ENCODE results near the gene ZDHHC15. TPM values are rescaled to one million over a fixed set of nuclear protein-coding genes. Genes with fewer than 3 reads are reported as not detected.
"Not testable (repeated sequence)": the region's sequence is repeated elsewhere in the genome, so short reads cannot be mapped to it uniquely, and the experiment has no call there.

ZDHHC15 gene
- total RNA-seq, result 0.24 TPM in 1 of 2 replicates, not detected in the other

GRCh38 chrX:75522565-75523431 is at the start of gene ZDHHC15:
TSS of gene ZDHHC15 (minus strand) at chrX:75523037. CDS start at chrX:75523024, 13 bp downstream.
- Mint-ChIP-seq H3K36me3 (ENCODE audit: low read depth) (no peaks in the 10 kb centered on the region), H3K9me3 (no peaks in the 10 kb centered on the region), H3K4me1 (ENCODE audit: low read depth) (peaks cover 10% of the 10 kb centered on the region), H3K27ac (no peak within 1 kb of the TSS), H3K27me3 (ENCODE audit: insufficient read depth) (no peaks in the 10 kb centered on the region), H3K4me3 (peak within 1 kb of the TSS; percentile 81)
- intact Hi-C loops (cut with micrococcal nuclease), result no loop called here
- DNase-seq (ENCODE audit: low spot score), result peak; percentile 7

GRCh38 chrX:75560544-75560943 is 37.7 kb upstream of the ZDHHC15 start:
- DNase-seq (ENCODE audit: low spot score); H3K36me3 Mint-ChIP-seq (ENCODE audit: low read depth); H3K9me3 Mint-ChIP-seq; H3K27me3 Mint-ChIP-seq (ENCODE audit: insufficient read depth); H3K4me3 Mint-ChIP-seq; intact Hi-C loops (cut with micrococcal nuclease); H3K4me1 Mint-ChIP-seq (ENCODE audit: low read depth); H3K27ac Mint-ChIP-seq: not testable (repeated sequence)

GRCh38 chrX:75547783-75548182 is 24.9 kb upstream of the ZDHHC15 start:
- intact Hi-C loops (cut with micrococcal nuclease), result no loop called here
- no peak overlapping the region for H3K27ac Mint-ChIP-seq
- no peak overlapping the region for H3K4me3 Mint-ChIP-seq

GRCh38 chrX:75546724-75547511 is 24.1 kb upstream of the ZDHHC15 start:
- no peak overlapping the region for H3K27ac Mint-ChIP-seq
- H3K36me3 Mint-ChIP-seq (ENCODE audit: low read depth), result no peaks in the 10 kb centered on the region
- H3K27me3 Mint-ChIP-seq (ENCODE audit: insufficient read depth), result no peaks in the 10 kb centered on the region
- no peaks in the 10 kb centered on the region for H3K4me1 Mint-ChIP-seq (ENCODE audit: low read depth)
- H3K9me3 Mint-ChIP-seq, result no peaks in the 10 kb centered on the region
- no peak for DNase-seq (ENCODE audit: low spot score)
- H3K4me3 Mint-ChIP-seq, result no peak overlapping the region
- intact Hi-C loops (cut with micrococcal nuclease), result no loop called here

More at GRCh38 chrX:75547783-75548182, 24.9 kb upstream of the ZDHHC15 start:
- no peaks in the 10 kb centered on the region for H3K9me3 Mint-ChIP-seq
- no peaks in the 10 kb centered on the region for H3K4me1 Mint-ChIP-seq (ENCODE audit: low read depth)
- DNase-seq (ENCODE audit: low spot score), result no peak
- no peaks in the 10 kb centered on the region for H3K36me3 Mint-ChIP-seq (ENCODE audit: low read depth)
- no peaks in the 10 kb centered on the region for H3K27me3 Mint-ChIP-seq (ENCODE audit: insufficient read depth)

- intact Hi-C loops (cut with micrococcal nuclease), result no loop called here
- no peak for DNase-seq (ENCODE audit: low spot score)
- H3K27me3 Mint-ChIP-seq (ENCODE audit: insufficient read depth), result no peaks in the 10 kb centered on the region
- H3K27ac Mint-ChIP-seq, result no peak overlapping the region
- H3K4me1 Mint-ChIP-seq (ENCODE audit: low read depth), result no peaks in the 10 kb centered on the region
- no peaks in the 10 kb centered on the region for H3K9me3 Mint-ChIP-seq
- no peaks in the 10 kb centered on the region for H3K36me3 Mint-ChIP-seq (ENCODE audit: low read depth)
- H3K4me3 Mint-ChIP-seq, result no peak overlapping the region
Measured at GRCh38 chrX:75544786-75545185, 21.9 kb upstream of the ZDHHC15 start.

GRCh38 chrX:75483933-75484332 is 38.9 kb downstream of the ZDHHC15 start:
- no peak for DNase-seq (ENCODE audit: low spot score)
- Mint-ChIP-seq H3K4me1 (ENCODE audit: low read depth) (no peaks in the 10 kb centered on the region), H3K9me3 (peaks cover 6% of the 10 kb centered on the region), H3K36me3 (ENCODE audit: low read depth) (no peaks in the 10 kb centered on the region), H3K27me3 (ENCODE audit: insufficient read depth) (no peaks in the 10 kb centered on the region), H3K27ac (no peak overlapping the region), H3K4me3 (no peak overlapping the region)
- intact Hi-C loops (cut with micrococcal nuclease), result no loop called here

GRCh38 chrX:75461780-75462179 is 61.1 kb downstream of the ZDHHC15 start:
- not testable (repeated sequence) for DNase-seq (ENCODE audit: low spot score)

GRCh38 chrX:75421688-75422230 is 101.1 kb downstream of the ZDHHC15 start:
- intact Hi-C loops (cut with micrococcal nuclease), result no loop called here

More at GRCh38 chrX:75461780-75462179, 61.1 kb downstream of the ZDHHC15 start:
- H3K4me3 Mint-ChIP-seq; H3K4me1 Mint-ChIP-seq (ENCODE audit: low read depth); H3K36me3 Mint-ChIP-seq (ENCODE audit: low read depth); intact Hi-C loops (cut with micrococcal nuclease); H3K27me3 Mint-ChIP-seq (ENCODE audit: insufficient read depth); H3K27ac Mint-ChIP-seq: not testable (repeated sequence)
- H3K9me3 Mint-ChIP-seq, result peaks cover 22% of the 10 kb centered on the region

GRCh38 chrX:75407153-75407552 is 115.7 kb downstream of the ZDHHC15 start:
- intact Hi-C loops (cut with micrococcal nuclease); H3K4me3 Mint-ChIP-seq; DNase-seq (ENCODE audit: low spot score): not testable (repeated sequence)

More at GRCh38 chrX:75421688-75422230, 101.1 kb downstream of the ZDHHC15 start:
- no peaks in the 10 kb centered on the region for H3K9me3 Mint-ChIP-seq
- no peak overlapping the region for H3K27ac Mint-ChIP-seq
- no peaks in the 10 kb centered on the region for H3K36me3 Mint-ChIP-seq (ENCODE audit: low read depth)
- no peaks in the 10 kb centered on the region for H3K27me3 Mint-ChIP-seq (ENCODE audit: insufficient read depth)
- DNase-seq (ENCODE audit: low spot score), result no peak
- no peaks in the 10 kb centered on the region for H3K4me1 Mint-ChIP-seq (ENCODE audit: low read depth)
- H3K4me3 Mint-ChIP-seq, result no peak overlapping the region

GRCh38 chrX:75390470-75390869 is 132.4 kb downstream of the ZDHHC15 start:
- Mint-ChIP-seq H3K27me3 (ENCODE audit: insufficient read depth) (no peaks in the 10 kb centered on the region), H3K27ac (no peak overlapping the region), H3K4me1 (ENCODE audit: low read depth) (no peaks in the 10 kb centered on the region), H3K9me3 (peaks cover 19% of the 10 kb centered on the region), H3K4me3 (no peak overlapping the region), H3K36me3 (ENCODE audit: low read depth) (no peaks in the 10 kb centered on the region)
- DNase-seq (ENCODE audit: low spot score), result no peak
- intact Hi-C loops (cut with micrococcal nuclease), result no loop called here

More at GRCh38 chrX:75407153-75407552, 115.7 kb downstream of the ZDHHC15 start:
- peaks cover 22% of the 10 kb centered on the region for H3K9me3 Mint-ChIP-seq
- not testable (repeated sequence) for H3K36me3 Mint-ChIP-seq (ENCODE audit: low read depth); H3K27me3 Mint-ChIP-seq (ENCODE audit: insufficient read depth); H3K27ac Mint-ChIP-seq; H3K4me1 Mint-ChIP-seq (ENCODE audit: low read depth)

- DNase-seq (ENCODE audit: low spot score), result no peak
- Mint-ChIP-seq H3K4me3 (no peak overlapping the region), H3K9me3 (no peaks in the 10 kb centered on the region), H3K27ac (no peak overlapping the region), H3K36me3 (ENCODE audit: low read depth) (no peaks in the 10 kb centered on the region), H3K4me1 (ENCODE audit: low read depth) (no peaks in the 10 kb centered on the region), H3K27me3 (ENCODE audit: insufficient read depth) (no peaks in the 10 kb centered on the region)
- intact Hi-C loops (cut with micrococcal nuclease), result no loop called here
Measured at GRCh38 chrX:75369721-75370120, 153.1 kb downstream of the ZDHHC15 start.

GRCh38 chrX:75366861-75367260 is 156.0 kb downstream of the ZDHHC15 start:
- Mint-ChIP-seq H3K27ac (no peak overlapping the region), H3K27me3 (ENCODE audit: insufficient read depth) (no peaks in the 10 kb centered on the region), H3K4me1 (ENCODE audit: low read depth) (no peaks in the 10 kb centered on the region), H3K9me3 (no peaks in the 10 kb centered on the region), H3K4me3 (no peak overlapping the region), H3K36me3 (ENCODE audit: low read depth) (no peaks in the 10 kb centered on the region)
- intact Hi-C loops (cut with micrococcal nuclease), result no loop called here
- DNase-seq (ENCODE audit: low spot score), result no peak

Data from activated T-helper 1 cell treated with anti-CD3 and anti-CD28 coated beads, Interleukin-12 subunit alpha, Interleukin-12 subunit beta, Interleukin-2, Interleukin-4 antibody, amounts not matched to agents 30 ng/mL and 10 ng/mL and 1 ng/mL, durations not matched to agents 14 hours and 24 hours and 36 hours (primary cell).